Measurements from ENCODE around the gene ITM2A. TPM values are rescaled to one million over a fixed set of nuclear protein-coding genes. Genes with fewer than 3 reads are reported as not detected.

ITM2A gene
- total RNA-seq (10 to 100 TPM; 41.5 to 83.7 (median 67.6) TPM), polyA plus RNA-seq (10 to 100 TPM; 31.0 to 51.7 TPM)
- long read RNA-seq, donor 1, transcript ITM2A-201 (6 exons, 1,641 nt) = major isoform, 44 of 64 reads
- long read RNA-seq, donor 1, partial matches to known transcripts = 7 of 64 reads
- long read RNA-seq, donor 1, other reads (novel, unspliced or antisense) = 9 of 64 reads
- long read RNA-seq, donor 2, transcript ITM2A-201 (6 exons, 1,641 nt) = major isoform, 83 of 107 reads
- long read RNA-seq, donor 2, partial matches to known transcripts = 3 of 107 reads
- long read RNA-seq, donor 2, other reads (novel, unspliced or antisense) = 16 of 107 reads
- long read RNA-seq, donor 3, transcript ITM2A-201 (6 exons, 1,641 nt) = major isoform, 26 of 35 reads
- long read RNA-seq, donor 3, partial matches to known transcripts = 3 of 35 reads
- long read RNA-seq, donor 3, other reads (novel, unspliced or antisense) = 4 of 35 reads

DNA sequence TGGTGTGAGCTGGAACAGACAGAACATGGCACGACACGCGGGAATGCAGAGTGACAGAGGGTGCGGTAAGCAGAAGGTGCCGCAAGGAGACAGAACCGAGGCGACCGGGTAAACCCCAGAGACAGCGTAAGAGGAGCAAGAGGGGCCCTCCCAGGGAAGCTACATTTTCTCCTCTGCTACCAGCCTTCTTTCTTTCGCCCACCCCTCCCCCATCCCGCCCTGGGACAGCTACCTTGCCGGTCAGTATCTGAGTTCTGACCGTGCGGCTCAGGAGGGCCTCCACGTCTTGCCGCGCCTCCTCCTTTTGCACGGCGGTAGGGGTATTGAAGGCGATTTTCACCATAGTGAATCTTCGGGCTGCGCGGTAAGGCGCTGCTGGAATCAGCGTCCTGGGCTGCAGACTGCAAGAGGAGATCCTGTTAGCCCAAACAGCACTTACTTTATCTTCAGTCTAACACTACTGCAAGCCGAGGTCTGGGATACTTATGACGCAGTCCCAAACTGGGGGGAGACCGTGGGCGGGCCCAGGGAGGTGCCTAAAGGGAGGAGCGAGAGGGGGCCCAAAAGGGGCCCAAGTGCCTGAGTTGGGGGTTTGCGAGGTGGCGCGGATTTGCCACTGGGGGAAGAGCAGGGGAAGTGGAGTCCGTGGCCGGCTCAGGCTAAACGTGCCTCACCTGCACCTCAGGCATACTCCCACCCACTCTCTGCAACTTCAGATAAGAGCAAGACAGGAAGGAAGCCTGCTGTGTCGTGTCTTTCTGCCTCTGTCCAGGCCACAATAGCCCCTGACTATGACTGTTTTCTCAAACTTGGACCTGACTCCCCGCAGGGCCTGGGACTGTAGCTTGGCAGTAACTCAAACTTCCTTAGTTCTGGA is at the start of gene ITM2A:
ITM2A (minus strand) TSS at position 462 of the 877 bp plus-strand sequence; CDS start at position 343, 119 bp downstream.
- H3K36me3 ChIP-seq = peaks cover 0 to 6% (median 0%) of the 10 kb centered on the region in 9 donors
- TF ChIP-seq POLR2A (IDR thresholded peaks at IDR 0.05) = peak in 1 of 2 donors; percentile 28
- TF ChIP-seq, protein P1, sequence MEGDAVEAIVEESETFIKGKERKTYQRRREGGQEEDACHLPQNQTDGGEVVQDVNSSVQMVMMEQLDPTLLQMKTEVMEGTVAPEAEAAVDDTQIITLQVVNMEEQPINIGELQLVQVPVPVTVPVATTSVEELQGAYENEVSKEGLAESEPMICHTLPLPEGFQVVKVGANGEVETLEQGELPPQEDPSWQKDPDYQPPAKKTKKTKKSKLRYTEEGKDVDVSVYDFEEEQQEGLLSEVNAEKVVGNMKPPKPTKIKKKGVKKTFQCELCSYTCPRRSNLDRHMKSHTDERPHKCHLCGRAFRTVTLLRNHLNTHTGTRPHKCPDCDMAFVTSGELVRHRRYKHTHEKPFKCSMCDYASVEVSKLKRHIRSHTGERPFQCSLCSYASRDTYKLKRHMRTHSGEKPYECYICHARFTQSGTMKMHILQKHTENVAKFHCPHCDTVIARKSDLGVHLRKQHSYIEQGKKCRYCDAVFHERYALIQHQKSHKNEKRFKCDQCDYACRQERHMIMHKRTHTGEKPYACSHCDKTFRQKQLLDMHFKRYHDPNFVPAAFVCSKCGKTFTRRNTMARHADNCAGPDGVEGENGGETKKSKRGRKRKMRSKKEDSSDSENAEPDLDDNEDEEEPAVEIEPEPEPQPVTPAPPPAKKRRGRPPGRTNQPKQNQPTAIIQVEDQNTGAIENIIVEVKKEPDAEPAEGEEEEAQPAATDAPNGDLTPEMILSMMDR (IDR thresholded peaks at IDR 0.05) = no peak
- ATAC-seq (peak; percentile 77 to 92 (median 85)), DNase-seq (peak; percentile 28 to 69 (median 38))
- WGBS, 4 donors = 1 to 32% (median 14%) methylated on average over 21 to 38 of the region's 38 CpGs
- no peaks in the 10 kb centered on the region for H3K9me3 ChIP-seq
- peaks cover 0 to 9% (median 0%) of the 10 kb centered on the region in 9 donors for H3K27me3 ChIP-seq
- H3K4me3 ChIP-seq = peak within 1 kb of the TSS; percentile 26 to 70 (median 55)
- peaks cover 0 to 10% (median 0%) of the 10 kb centered on the region in 12 donors for H3K4me1 ChIP-seq
- intact Hi-C loops (cut with DNase I) = no loop called here
- H3K27ac ChIP-seq = peak within 1 kb of the TSS; percentile 6 to 78 (median 67)

DNA sequence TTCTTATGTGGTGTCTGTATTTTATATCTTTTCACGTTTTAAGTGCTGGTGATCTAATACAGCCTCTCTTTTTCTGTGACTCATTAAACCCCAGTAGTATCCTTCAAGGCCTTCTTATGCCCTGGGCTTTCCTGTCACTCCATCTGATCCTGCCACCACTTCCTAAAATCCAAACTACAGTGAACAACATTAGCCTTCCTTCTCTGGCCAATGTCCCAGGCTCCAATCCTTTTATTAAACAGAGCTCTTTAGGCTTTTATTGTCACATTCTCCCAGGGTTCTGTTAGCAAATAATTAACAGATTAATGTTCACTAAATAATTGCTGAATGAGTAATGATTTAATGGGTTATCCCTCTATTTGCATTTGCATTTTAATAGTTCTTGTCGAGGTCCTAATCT is 47.9 kb upstream of the ITM2A start:
- intact Hi-C loops (cut with DNase I) = loop anchor here in 6 of 10 donors (10.0 kb wide), 3 partner anchors 140 to 870 kb away; no protein-coding TSS in a partner anchor
- ATAC-seq (no peak), DNase-seq (no peak)
- H3K27me3 ChIP-seq = no peaks in the 10 kb centered on the region
- no peaks in the 10 kb centered on the region for H3K36me3 ChIP-seq
- no peaks in the 10 kb centered on the region for H3K9me3 ChIP-seq
- TF ChIP-seq POLR2A (IDR thresholded peaks at IDR 0.05) = no peak
- 37 to 74% (median 56%) methylated on average over 2 of the region's 2 CpGs for WGBS, 4 donors
- no peak overlapping the region for H3K4me3 ChIP-seq
- no peaks in the 10 kb centered on the region for H3K4me1 ChIP-seq
- H3K27ac ChIP-seq = no peak overlapping the region

DNA sequence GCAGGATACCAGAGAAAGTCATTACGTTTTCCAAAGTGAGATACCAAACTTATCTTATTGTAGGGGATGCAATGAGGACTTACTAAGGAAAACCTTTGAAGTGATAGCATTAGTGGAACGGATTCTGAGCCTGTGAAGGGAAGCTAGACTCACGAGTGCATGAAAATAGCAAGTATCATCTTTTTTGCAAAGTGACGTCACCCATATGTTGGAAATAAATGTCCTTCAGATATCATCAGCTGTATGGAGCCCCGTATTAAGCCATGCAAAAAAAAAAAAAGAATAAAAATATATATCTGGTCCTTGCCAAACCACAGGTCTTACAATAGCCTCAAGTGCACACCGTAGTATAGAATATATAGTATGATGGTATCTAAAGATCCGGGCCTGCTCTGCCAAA is 46.8 kb upstream of the ITM2A start:
- Histone ChIP-seq H3K4me1 (no peaks in the 10 kb centered on the region), H3K27ac (no peak overlapping the region), H3K4me3 (no peak overlapping the region), H3K36me3 (no peaks in the 10 kb centered on the region), H3K9me3 (no peaks in the 10 kb centered on the region), H3K27me3 (no peaks in the 10 kb centered on the region)
- 53 to 61% (median 60%) methylated on average over 7 of the region's 7 CpGs for WGBS, 4 donors
- ATAC-seq (no peak), DNase-seq (no peak)
- intact Hi-C loops (cut with DNase I) = loop anchor here in 8 of 10 donors (2.0 to 10.0 kb wide), 5 partner anchors 45 to 869 kb away; no protein-coding TSS in a partner anchor
- TF ChIP-seq, protein P1 (IDR thresholded peaks at IDR 0.05) = no peak
- TF ChIP-seq POLR2A (IDR thresholded peaks at IDR 0.05) = no peak

DNA sequence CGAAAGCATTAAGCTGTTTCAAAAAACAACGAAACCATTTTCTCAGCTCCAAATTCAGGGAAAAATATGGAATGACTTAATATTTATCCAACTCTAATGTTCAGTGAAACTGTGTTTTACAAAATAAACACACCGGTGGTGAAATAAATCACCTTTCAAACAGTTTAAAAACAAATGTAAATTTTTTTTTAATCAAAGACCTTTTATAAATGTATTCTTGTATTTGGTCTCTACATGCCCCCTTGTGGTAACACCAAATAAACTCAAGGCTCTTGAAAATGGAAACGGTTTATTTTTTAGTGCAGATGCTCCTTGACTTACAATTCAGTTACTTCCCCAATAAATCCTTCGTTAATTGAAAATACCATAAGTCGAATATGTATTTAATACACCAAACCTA is 45.8 kb upstream of the ITM2A start:
- intact Hi-C loops (cut with DNase I) = loop anchor here in 8 of 10 donors (2.0 to 10.0 kb wide), 5 partner anchors 44 to 868 kb away; no protein-coding TSS in a partner anchor
- Histone ChIP-seq H3K27ac (peak overlapping the region in 3 of 12 donors; percentile 24 to 67 (median 42)), H3K9me3 (no peaks in the 10 kb centered on the region), H3K36me3 (no peaks in the 10 kb centered on the region), H3K4me3 (peak overlapping the region in 9 of 12 donors; percentile 17 to 54 (median 42)), H3K27me3 (no peaks in the 10 kb centered on the region), H3K4me1 (no peaks in the 10 kb centered on the region)
- DNase-seq (no peak), ATAC-seq (no peak)
- TF ChIP-seq, protein P1 (IDR thresholded peaks at IDR 0.05) = peak; percentile 19 to 57 (median 38)
- TF ChIP-seq POLR2A (IDR thresholded peaks at IDR 0.05) = no peak
- 20 to 30% (median 25%) methylated on average over 6 of the region's 6 CpGs for WGBS, 4 donors
